Epithelial cell of esophagus (primary cell): ENCODE results near the gene UNC13A.

ENCODE experiments used
- DNase-seq: peaks from one replicate; pipeline ENCODE4 v3.0.0; 2010; ENCODE audit warnings: low read depth
- H3K4me3 ChIP-seq: 2 replicates; pipeline ENCODE4 v1.5.1; 2011; ENCODE audit warnings: mild to moderate bottlenecking, low read length, control low read depth
- TF ChIP-seq, protein P1 (sequence below): IDR thresholded peaks from 2 replicates; pipeline ENCODE4 v1.5.1; 2011; ENCODE audit warnings: low read depth, mild to moderate bottlenecking, low read length, control low read depth, inconsistent platforms; ENCODE audit not compliant: insufficient read depth; ENCODE audit errors: missing control alignments

UNC13A gene

DNA sequence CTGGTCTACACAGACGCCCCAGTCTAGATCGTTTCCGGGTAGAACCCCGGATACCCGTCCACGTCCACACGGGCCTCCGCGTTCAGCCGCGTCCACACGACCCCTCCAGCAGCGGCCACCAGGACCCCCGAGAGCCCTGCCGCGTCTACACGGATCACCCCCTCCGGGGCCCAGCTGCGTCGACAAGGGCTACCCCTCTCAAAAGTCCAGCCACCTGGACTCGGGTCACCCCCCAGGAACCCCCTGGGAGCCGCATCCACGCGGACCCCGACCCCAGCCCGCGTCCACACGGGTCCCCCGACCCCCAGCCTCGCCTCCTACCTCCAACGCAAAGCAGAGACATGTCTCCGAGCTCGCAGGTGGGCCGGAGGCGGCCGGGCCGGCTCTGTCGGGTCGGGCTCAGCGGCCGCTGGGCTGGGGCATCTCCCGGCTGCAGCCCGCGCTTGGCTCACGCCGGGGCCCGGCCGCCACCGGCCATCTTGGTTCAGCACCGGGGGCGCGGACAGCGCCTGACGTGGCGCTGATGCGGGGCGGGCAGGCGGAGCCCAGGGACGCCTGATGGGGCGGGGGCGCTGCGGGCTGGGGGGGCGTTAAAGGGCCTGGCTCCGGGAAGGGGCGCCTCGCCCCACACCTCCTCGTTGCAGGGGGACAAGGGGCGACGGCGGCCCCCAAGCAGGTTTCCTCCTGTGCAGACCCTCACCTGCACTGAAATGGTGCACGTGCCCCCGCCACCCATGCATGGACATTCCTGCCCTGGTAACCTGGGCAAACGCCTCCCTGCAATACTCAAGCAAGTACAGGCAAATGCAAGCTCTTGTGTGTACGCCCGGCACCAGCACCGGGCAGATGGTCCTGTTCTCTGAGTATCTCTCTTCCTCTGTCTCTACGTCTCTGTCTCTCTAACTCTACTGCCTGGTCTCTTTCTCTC, at the start of gene UNC13A:
UNC13A (minus strand) TSS at position 498 of the 928 bp plus-strand sequence; CDS start at position 343, 155 bp downstream.
- no peak within 1 kb of the TSS for H3K4me3 ChIP-seq
- peak; percentile 47 for DNase-seq
- TF ChIP-seq, protein P1, sequence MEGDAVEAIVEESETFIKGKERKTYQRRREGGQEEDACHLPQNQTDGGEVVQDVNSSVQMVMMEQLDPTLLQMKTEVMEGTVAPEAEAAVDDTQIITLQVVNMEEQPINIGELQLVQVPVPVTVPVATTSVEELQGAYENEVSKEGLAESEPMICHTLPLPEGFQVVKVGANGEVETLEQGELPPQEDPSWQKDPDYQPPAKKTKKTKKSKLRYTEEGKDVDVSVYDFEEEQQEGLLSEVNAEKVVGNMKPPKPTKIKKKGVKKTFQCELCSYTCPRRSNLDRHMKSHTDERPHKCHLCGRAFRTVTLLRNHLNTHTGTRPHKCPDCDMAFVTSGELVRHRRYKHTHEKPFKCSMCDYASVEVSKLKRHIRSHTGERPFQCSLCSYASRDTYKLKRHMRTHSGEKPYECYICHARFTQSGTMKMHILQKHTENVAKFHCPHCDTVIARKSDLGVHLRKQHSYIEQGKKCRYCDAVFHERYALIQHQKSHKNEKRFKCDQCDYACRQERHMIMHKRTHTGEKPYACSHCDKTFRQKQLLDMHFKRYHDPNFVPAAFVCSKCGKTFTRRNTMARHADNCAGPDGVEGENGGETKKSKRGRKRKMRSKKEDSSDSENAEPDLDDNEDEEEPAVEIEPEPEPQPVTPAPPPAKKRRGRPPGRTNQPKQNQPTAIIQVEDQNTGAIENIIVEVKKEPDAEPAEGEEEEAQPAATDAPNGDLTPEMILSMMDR = no peak

DNA sequence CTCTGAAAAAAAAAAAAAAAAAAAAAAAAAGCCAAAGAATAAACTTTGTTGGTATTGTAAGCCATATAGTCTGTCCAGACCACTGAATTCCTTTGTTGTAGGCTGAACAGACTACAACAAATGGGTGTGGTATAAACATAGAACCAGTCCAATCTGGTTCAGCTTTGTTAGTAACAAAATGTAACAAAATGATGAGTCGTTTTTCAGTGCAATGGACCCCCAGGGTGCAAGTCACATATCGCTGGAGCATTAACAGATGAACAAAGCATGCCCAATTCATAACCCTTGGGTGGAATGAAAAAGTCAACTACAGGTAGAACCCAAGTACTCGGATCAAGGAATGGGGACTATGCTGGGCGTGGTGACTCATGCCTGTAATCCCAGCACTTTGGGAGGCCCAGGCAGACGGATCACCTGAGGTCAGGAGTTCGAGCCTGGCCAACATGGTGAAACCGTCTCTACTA, 49.6 kb upstream of the UNC13A start:
- TF ChIP-seq, protein P1 = no peak
- DNase-seq = no peak

DNA sequence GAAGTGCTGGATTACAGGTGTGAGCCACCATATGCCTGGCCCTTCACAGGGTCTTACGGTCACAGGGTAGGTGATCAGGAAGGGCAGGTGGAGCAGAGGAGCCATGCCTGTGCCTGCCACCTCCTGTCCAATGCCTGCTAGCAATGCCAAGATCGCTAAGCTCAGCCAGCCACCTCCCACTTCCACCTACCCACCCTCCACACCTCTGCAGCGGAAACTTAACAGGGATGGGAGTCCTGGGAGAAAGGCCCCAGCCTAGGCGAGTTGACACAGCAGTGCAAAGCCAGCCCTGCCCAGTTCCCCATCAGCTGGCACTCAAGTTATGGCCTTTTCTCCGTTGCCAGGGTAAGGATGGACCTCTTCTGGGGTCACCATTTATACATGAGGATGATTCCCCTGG, 47.3 kb upstream of the UNC13A start:
- DNase-seq = no peak
- TF ChIP-seq, protein P1 = no peak
- no peak overlapping the region for H3K4me3 ChIP-seq

More for the DNA sequence above, 49.6 kb upstream of the UNC13A start:
- H3K4me3 ChIP-seq = no peak overlapping the region

DNA sequence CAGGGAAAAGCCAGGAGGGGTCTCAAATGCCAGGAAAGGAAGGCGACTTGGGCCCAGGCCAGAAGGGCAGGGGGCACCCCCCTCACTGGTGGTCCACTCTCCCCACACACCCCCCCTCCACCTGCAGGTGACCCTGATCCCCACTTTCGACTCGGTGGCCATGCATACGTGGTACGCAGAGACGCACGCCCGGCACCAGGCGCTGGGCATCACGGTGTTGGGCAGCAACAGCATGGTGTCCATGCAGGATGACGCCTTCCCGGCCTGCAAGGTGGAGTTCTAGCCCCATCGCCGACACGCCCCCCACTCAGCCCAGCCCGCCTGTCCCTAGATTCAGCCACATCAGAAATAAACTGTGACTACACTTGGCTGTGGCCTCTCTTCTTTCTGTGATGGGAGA, 46.0 kb upstream of the UNC13A start:
- no peak overlapping the region for H3K4me3 ChIP-seq
- DNase-seq = no peak
- TF ChIP-seq, protein P1 = no peak

DNA sequence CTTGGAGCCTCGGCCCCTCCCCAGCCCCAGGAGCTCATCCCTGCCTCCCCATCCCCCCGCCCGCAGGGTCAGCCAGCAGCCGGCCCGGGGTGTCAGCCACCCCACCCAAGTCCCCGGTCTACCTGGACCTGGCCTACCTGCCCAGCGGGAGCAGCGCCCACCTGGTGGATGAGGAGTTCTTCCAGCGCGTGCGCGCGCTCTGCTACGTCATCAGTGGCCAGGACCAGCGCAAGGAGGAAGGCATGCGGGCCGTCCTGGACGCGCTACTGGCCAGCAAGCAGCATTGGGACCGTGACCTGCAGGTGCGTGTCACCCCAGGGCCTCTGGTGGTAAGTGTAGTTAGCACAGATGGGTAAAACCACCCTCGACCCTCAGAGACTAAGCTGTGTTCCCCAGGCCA, 45.0 kb upstream of the UNC13A start:
- DNase-seq = no peak
- no peak overlapping the region for H3K4me3 ChIP-seq
- TF ChIP-seq, protein P1 = no peak

DNA sequence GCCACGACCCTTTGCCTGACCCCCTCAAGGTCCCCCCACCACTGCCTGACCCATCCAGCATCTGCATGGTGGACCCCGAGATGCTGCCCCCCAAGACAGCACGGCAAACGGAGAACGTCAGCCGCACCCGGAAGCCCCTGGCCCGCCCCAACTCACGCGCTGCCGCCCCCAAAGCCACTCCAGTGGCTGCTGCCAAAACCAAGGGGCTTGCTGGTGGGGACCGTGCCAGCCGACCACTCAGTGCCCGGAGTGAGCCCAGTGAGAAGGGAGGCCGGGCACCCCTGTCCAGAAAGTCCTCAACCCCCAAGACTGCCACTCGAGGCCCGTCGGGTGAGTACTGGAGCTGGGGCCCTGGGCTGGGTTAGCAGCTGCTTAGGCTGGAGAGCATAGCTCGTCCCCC, 39.7 kb upstream of the UNC13A start:
- no peak for DNase-seq
- H3K4me3 ChIP-seq = no peak overlapping the region
- TF ChIP-seq, protein P1 = no peak
